Left kidney (tissue), 2 donors: ENCODE results near the gene SMIM14. TPM values are rescaled to one million over a fixed set of nuclear protein-coding genes. Genes with fewer than 3 reads are reported as not detected.
"Not testable (repeated sequence)": the region's sequence is repeated elsewhere in the genome, so short reads cannot be mapped to it uniquely, and the experiment has no call there.

ENCODE experiments used
- DNase-seq: peaks from one replicate; pipeline ENCODE4 v3.0.0-alpha.2; 2013
- polyA plus RNA-seq: library from polyadenylated mRNA; unstranded; fragments of 120-200 nt; gene quantifications from one replicate; pipeline ENCODE4 v1.2.1, GENCODE V29; 2013; ENCODE audit not compliant: insufficient read length

SMIM14 gene
- polyA plus RNA-seq, 1 donor = 55.9 TPM

DNA sequence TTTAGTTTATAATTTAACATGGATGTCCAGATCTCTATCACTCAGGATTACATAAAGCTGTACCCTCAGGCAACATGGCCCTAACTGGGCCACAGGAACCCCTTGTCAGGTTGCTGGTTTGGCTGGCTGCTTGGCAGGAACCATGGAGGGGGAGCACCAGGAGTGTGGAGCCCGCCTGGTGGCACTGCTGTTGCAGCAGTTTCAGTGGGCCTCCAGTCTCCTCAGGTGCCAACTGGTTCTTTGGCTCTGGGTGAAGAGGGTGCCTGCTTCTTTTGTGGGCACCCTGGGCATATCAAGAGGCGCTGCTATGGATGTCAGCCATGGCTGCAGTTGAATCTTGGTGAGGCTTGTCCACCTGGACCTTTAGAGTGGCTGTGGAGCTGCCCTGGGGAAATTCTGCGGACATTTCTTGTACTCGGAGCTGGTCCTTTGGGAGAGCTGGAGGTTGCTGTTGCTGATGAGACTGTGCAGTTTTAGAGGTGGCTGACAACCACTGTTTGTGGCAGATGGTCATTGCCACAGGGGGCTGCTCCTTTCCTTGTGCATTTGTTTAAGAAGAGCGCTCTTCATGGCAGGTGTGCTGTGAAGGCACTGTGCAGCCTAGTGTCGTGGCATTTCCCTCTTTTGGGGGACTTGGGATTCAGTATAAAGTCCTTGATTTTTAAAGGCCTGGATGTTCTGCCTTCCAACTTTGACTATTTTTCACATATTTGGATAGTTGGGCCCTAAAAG is 10.3 kb upstream of the SMIM14 start:
- DNase-seq = no peak

DNA sequence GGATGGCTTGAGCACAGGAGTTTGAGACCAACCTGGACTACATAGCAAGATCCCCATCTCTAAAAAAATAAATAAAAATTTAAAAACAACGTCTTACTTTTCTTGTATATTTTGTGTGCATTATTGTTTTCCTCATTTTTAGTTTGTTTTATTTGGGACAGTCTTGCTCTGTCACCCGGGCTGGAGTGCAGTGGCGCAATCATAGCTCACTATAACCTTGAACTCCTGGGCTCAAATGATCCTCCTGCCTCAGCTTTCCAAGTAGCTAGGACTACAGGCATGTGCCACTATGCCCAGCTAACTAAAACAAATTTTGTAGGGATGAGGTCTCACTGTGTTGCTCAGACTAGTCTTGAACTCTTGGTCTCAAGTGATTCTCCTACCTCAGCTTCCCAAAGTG is 9.5 kb upstream of the SMIM14 start:
- DNase-seq = no peak

DNA sequence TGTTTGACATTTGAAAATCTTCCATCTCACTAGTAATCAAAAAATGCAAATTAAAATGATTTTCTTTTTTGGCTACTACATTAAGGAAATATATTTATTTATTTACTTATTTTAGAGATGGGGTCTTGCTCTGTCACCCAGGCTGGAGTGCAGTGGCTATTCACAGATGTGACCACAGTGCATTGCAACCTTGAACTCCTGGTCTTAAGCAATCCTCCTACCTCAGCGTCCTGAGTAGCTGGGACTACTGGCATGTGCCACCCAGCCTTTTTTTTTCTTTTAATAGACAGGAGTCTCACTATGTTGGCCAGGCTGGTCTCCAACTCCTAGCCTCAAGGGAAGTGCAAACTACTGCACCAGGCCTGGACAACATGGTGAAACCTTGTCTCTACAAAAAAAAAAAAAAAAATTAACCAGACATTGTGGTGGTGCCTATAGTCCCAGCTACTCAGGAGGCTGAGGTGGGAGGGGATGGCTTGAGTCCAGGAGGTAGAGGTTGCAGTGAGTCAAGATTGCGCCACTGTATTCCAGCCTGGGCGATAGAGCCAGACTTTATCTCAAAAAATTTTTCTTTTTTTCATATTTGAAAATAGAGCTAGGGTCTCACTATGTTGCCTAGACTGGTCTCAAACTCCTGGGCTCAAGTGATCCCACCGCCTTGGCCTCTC is 4.4 kb upstream of the SMIM14 start:
- no peak for DNase-seq

DNA sequence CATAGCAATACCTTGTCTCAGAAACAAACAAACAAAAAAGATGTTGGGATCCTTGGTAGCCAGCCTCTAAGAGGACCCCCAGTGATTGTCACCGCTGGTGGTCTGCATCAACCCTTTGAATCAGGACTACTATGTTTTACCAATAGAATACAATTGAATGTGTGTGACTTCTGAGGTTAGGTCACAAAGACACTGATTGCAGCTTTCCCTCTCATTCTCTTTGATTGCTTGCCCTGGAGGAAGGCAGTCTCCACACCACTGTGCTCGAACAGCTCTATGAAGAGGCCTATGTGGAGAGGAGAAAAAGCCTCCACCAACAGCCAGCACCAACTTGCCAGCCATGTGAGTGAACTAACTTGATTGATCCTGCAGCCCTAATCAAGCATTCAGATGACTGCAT is 2.8 kb upstream of the SMIM14 start:
- DNase-seq = no peak

DNA sequence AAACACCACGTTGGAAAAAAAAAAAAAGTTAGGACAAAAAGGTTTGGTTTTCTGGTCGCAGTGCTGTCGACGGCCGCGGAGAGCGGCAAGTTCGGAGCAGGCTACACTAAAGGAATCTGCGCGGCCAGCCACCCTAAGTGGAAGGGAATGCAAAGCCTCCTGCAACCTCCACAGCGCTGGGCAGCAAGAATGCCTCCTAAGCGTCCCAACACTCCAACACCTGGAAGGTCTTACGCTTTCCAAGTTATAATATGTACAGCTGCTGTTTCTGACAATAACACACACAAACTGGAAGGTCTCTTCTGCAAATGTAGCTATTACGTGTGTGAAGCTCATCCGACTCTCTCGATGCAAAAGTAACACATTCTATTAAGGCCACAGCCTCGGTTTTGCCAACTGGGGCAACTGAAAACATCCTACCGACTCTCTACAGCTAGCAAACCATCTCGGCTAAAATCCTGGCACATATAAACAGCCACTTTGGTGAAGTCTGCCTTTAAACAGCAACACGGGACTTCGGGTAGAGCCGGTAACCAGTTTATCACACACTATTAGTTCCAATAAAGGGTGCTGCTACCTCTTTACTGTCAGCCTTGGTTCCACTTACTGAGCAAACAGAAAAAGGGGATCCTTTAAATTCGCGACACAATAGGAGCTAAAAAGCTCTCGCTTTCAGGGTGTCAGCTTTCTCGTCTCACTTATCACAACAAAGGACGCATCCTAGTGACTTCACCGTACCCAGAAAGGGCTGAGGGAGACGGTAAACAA is 895 bp downstream of the SMIM14 start:
- DNase-seq = peak; percentile 60

DNA sequence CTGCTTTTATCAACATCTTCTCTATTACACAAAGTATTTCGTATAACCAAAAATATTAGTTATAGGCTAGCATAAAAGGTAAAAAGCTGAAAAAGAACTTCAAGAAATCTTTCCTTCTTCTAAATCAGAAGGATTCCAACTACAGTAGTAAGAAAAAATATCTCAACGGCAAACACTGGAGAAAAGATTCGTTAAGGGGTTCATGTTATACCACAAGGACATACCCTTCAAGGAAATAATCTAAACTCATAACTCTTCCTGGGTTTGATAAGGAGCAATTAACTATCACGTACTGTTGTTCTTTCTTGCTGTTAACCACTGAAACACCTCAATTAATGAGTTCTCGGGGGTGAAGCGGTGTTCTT is 1.5 kb downstream of the SMIM14 start:
- DNase-seq = no peak

DNA sequence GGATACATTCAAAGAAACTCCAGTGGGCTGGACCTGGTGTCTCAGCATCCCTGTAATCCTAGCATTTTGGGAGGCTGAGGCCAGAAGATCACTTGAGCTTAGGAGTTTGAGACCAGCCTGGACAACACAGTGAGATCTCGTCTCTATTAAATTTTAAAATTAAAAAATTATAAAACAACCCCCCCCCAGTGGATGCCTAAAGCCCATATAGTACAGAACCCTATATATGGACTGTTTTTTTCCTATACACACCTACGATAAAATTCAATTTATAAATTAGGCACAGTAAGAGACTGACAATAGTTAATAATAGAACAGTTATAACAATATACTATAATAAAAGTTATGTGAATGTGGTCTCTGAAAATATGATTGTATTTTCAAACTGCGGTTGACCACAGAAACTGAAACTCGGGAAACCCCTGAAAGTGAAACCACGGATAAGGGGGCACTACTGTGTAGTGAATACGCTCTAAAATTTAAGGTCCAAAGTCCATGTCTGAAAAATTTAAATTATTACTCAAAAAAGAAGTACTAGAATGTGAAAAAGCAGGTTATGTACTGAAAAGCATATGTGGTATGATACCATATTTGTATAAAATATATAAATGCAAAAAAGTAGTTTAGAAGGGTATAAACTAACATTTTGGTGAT is 2.0 kb downstream of the SMIM14 start:
- DNase-seq = no peak

DNA sequence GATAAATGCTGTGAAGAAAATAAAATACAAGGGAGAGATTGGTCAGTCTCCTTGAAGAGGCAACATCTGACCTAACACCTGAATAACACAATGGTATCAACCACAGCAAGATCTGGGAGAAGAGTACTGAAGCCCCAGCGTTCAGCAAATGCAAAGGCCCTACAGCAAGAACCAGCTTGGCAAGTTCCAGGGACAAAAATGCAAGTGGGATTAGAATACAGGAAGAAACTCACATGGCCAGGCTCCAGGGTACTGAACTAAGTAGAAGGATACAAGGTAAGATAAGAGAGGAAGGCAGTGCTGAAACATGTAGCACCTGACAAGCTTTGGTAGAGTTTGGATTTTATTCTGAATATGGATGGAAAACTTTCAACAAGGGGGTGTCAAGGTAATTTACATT is 3.6 kb downstream of the SMIM14 start:
- DNase-seq = no peak

DNA sequence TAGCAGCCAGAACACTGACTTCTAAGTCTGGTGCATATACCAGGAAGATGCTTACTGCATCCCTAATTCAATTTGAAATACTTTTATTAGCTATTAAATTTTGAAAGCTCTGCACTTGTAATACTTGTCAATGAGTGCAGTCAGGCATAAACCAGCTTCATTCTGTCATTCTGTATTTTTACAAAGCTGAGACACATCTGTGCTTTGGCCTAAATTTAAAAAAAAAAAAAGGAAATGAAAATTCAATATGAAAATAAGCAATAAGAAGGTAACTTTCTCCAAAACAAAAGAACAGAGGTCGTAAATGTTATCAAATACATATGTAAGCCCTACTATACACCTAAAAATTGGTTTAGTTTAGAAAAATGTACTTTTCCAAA is 7.0 kb downstream of the SMIM14 start:
- no peak for DNase-seq

DNA sequence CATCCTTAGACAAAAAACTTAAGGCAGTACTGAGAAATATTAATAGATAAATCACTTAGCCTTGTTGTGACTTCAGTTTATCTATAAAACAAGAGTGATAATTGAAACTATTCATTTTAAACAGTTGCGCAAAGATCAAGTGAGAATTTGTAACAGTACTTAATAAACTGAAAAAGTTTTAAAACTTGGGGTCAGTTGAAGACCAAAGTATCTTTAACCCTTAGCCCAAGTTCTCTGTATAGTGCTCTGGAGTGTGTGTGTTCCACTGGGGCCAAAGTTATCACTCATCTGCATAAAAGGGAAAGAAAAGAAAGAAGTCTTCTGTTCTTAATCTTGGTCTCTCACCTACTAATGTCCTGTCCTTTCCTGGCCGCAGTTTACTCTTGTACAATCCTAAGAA is 11.3 kb downstream of the SMIM14 start:
- DNase-seq = no peak

DNA sequence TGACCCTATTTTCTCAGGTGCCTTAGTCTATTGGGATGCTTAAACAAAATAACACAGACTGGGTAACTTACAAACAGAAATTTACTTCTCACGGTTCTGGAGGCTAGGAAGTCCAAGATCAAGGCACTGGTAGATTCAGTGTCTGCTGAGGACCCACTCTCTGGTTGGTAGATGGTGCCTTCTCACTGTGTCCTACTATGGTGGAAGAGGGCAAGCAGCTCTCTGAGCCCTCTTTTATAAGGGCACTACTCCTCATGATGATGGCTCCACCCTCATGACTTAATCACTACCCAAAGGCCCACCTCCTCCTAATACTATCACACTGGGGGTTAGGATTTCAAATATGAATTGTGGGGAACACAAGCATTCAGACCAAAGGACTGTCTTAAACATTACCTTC is 11.8 kb downstream of the SMIM14 start:
- no peak for DNase-seq

DNA sequence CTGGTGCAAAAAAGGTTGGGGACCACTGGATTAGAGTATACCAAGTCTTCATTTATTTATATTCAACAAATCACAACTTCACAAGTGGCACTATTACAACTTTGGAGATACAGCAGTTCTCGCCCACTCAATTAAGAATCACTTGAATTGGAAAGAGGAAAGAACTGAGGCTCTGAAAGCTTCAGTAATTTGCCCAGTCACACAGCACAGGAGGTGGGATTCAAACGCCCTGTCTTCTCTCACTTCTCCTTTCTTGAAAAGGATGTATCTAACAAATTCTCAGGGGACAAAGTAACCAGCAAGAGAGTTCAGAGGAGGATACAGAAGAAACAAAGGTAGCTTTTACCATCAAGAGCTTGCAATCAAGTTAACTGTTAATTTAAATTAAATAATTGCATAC is 12.4 kb downstream of the SMIM14 start:
- no peak for DNase-seq

DNA sequence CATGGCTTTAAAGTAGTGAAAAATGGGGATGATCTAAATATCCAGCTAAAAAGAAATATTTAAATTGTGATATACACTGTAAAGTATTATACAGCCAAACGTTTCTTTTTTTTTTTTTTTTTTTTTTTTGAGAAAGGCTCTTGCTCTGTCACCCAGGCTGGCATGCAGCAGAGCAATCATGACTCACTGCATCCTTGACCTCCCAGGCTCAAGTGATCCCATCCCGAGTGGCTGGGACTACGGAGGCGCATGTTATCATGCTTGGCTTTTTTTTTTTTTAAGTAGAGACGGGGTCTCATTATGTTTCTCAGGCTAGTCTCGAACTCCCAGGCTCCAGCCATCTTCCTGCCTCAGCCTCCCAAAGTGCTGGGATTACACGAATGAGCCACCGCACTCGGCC is 17.1 kb downstream of the SMIM14 start:
- DNase-seq = no peak

DNA sequence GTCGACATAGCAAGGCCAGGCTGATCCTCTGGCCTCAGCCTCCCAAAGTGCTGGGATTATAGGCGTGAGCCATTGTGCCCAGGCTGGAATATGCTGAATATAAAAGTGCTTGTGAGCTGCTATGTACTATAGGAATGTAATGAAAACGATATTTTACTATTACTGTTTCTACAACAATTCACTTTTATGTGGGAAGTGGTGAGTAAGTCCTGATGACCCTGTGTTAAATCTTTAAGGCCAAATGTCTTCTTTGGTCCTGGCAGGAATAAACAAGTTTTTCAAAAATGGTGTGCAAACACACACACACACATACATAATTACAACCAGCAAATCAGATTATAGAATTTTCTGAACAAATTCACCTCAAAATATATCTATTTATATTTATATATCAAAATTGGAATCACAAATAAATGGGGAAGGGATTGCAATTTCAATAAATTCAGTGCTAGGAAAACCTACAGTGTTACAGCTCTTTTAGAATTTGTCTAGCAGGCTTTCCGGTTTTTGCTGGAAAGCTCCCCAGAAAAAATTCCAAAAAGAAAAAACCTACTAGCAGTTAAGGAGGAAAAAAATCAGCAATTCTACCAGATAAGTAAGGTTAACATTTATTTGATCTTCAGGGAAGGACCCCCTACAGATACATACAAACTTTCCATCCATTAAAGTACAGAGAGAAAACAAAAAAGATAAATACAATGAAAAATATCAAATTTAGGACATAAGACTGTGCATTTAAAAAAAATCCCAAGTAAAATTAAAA is 17.9 kb downstream of the SMIM14 start:
- DNase-seq = no peak

DNA sequence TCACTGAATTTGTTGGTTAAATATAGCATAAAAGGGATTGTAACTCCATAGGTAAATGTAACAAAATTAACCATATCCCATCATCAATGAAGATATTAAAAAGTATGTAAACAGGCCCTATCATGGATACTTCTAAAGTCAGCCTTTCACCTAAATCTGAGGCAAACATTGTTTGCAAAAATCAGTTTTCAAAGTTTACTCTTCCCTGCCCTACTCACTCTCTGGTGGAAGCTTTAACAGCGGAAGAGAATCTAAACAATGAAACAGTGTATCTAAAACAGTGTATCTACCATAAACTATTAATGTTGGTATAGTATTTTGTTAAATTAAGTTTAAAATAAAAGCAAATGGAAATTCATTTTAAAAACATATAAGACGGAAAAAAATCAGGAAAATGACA is 21.1 kb downstream of the SMIM14 start:
- no peak for DNase-seq

DNA sequence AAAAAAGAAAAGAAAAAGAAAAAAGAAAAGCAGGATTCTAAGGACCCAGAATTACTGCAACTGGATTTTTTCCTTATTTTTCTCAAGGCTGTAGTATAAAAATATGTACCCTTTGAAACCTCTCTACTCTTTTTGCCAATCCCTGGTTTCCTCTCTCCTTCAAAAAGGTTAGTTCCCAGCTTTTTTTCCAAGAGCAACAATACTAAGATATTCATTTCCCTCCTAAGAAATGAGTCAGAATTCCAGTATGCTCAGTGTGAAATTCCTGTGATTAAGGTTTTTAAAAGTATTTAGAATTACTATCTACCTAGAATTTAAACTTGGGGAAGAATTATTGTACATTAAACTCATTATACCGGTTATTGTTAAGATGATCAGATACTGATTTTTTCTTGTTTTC is 22.0 kb downstream of the SMIM14 start:
- DNase-seq = no peak

DNA sequence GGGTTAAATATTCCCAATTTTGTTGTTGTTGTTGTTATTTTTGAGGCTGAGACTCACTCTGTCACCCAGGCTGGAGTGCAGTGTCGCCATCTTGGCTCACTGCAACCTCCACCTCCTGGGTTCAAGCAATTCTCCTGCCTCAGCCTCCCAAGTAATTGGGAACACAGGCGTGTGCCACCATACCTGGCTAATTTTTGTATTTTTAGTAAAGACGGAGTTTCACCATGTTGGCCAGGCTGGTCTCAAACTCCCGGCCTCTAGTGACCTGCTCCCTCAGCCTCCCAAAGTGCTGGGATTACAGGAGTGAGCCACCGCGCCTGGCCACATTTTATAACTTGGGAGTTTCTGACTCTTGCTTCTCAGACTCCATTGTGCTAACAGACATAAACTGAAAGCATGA is 22.6 kb downstream of the SMIM14 start:
- not testable (repeated sequence) for DNase-seq

DNA sequence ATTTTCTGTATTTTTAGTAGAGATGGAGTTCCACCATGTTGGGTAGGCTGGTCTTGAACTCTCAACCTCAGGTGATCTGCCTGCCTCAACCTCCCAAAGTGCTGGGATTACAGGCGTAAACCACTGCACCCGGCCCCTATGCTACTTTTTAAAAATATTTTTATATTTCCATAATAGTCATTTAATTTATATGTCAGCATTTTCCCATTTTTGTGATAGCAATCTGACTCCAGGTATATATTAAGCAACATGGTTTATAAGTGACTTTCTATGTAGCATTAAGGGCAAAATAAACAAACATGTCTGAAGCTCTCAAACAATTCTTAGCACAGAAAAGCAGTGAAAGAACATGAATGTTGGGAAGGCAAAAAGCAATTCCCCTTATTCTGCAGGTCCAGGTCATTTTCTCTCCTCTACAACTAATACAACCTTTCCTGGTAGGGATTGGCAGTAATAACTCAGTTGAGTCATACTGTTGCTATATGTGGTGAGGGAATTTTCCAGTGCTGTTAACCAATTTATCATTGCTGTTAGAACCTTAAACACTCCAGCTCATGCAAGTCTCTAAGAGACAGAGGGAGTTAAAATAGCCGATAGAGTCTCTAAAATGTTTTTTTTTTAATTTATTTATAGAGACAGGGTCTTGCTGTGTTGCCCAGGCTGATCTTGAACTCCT is 24.0 kb downstream of the SMIM14 start:
- no peak for DNase-seq

DNA sequence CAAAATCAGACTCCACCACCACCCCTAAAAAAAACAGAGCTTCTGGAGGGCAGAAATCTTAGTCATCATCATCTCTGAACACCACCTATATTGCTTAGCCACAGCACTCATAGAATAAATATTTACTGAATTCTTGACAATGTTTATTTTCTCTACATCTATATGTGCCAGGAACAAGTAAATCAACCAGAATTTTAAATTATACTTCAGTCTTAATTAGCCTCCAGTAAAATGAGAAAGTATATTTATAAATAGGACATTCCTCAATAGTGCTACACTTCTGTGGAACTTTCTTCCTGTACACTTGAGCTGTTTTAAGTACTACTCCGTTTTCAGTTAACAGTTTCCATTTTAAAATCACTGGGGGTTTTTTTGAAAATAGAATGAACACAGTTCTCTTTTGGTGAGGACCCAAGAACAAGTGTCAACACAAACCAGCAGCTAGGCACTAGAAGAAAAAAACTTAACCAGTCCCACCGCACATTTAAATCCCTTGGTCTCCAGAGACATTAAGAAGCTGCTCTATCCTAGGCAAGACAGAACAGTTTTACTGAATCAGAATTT is 25.5 kb downstream of the SMIM14 start:
- no peak for DNase-seq

DNA sequence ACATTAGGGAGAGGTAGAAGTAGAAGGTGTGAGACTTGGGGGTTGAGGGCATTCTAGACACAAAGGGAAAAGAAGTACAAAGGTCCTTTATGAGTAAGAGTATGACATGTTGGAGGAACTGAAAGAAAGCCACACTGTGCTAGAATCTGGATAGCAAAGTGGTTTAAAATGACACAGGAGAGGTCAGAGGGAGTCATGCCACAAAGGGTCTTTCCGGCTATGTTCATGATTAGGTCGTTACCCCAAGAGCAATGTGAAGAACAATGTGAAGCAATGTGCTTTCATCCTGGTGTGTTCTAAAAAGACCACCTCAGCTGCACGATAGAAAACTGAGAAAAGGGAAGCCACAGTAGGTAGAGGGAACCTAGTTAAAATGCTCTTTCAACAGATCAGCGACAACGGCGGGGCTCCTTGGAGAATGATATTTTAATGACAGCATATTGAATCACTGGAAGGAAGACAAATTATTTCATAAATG is 29.2 kb downstream of the SMIM14 start:
- DNase-seq = no peak

DNA sequence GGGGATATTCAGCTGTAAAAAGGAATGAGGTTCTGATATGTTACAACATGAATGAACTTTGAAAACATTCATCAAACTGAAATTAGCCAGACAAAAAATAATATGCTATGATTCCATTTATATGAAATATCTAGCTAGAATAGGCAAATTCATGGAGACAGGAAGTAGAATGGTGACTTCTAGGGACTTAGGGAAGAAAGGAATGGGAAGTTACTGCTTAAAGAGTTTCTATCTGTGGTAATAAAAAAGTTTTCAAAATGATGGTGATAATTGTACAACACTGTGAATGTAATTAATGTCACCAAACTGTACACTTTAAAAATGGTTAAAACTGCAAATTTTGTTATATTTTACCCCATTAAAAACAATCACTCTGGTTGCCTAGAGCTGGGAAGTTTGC is 30.2 kb downstream of the SMIM14 start:
- DNase-seq = no peak
